GM12873 (cell line): Measurements from ENCODE around the gene CMTM2.

Source experiments
- TF ChIP-seq, protein P1 (sequence below): IDR thresholded peaks from 2 replicates; pipeline ENCODE4 v1.5.1; 2012; ENCODE audit warnings: low read depth, mild to moderate bottlenecking, moderate library complexity, low read length, control low read depth; ENCODE audit not compliant: insufficient read depth; ENCODE audit errors: missing control alignments

The CMTM2 gene

DNA sequence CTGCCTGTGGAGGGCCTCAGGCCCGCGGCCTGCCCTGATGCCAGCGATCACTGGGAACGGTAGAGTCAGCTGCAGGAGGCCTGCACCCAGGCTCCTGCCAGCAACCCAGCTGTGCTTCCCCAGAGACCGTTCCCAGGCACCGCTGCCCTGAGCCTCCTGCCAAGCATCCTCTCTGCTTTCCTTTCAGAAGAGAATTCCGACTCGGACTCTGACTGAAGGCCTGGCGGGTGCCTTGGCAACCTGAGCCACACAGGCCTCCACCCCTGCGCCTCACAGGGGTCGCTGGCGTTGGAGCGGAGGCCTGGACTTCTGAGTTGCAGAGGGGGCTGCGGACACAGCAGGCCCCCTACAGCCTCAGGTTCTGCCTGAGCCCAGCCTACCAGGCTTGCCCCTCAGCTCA lies 33.2 kb downstream of the CMTM2 start:
- TF ChIP-seq, protein P1, sequence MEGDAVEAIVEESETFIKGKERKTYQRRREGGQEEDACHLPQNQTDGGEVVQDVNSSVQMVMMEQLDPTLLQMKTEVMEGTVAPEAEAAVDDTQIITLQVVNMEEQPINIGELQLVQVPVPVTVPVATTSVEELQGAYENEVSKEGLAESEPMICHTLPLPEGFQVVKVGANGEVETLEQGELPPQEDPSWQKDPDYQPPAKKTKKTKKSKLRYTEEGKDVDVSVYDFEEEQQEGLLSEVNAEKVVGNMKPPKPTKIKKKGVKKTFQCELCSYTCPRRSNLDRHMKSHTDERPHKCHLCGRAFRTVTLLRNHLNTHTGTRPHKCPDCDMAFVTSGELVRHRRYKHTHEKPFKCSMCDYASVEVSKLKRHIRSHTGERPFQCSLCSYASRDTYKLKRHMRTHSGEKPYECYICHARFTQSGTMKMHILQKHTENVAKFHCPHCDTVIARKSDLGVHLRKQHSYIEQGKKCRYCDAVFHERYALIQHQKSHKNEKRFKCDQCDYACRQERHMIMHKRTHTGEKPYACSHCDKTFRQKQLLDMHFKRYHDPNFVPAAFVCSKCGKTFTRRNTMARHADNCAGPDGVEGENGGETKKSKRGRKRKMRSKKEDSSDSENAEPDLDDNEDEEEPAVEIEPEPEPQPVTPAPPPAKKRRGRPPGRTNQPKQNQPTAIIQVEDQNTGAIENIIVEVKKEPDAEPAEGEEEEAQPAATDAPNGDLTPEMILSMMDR = no peak

DNA sequence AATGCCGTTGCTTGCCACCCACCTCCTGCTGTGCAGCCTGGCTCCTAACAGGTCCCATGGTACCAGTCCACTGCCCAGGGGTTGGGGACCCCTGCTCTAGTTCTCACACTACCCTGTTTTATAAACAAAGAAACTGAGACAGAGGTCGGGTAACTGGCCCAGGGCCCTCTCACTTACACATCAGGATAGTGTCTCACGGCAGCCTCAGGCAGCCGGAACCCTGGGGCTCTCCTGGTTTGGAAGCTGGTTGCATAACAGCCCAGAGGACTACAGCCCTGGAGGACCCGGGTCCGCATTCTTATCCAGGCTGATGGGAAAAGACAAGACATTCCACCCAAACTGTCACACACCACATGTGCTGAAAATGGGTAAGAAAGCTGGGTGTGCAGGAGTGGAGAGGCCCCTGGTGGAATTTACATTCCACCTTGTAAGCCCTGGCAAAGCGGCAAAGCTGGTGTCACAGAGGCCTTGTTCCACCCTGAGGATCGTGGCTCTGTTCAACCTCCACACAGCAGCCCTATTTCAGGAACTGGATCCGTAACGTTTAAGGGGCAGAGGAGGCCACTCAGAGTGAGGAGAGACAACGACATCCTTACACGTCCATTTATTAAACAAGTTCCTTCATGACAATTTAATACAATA lies 35.0 kb downstream of the CMTM2 start:
- TF ChIP-seq, protein P1 = no peak

DNA sequence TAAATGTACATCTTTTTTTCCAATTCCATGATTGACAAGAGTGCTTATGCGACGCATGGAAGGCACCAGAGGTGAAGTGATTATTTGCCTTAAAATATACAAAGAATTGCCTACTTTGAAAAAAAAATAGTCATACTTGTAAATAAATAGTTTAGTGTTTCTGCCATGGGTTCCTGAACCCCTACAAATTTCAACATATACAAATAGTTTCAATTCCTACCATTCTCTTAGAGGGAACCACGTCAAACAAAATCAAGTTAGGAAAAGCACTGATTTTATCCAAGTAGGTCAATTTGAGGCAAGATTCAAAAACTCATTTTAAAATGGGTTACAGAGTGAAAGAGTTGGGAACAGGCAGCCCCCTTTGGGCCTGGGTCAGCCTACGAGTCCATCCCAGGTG lies 36.9 kb downstream of the CMTM2 start:
- TF ChIP-seq, protein P1 = no peak

DNA sequence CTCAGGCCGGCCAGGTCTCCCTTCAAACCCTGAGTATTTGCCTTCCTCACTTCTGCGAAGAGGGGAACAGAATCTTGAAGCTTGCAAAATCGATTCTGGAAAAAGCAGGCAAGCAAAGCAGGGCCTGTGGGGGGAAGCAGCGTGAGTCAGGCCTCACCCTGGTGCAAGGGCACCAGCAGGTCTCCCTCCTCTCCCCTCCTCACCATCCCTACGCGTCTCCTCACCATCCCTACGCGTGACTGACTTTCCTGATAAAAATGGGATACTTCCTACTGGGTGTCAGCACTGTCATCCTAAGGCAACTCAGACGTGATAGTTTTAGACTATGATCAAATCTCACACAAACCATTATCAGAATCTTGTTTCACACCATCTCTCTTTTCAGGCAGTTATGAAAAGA lies 37.3 kb downstream of the CMTM2 start:
- TF ChIP-seq, protein P1 = no peak

DNA sequence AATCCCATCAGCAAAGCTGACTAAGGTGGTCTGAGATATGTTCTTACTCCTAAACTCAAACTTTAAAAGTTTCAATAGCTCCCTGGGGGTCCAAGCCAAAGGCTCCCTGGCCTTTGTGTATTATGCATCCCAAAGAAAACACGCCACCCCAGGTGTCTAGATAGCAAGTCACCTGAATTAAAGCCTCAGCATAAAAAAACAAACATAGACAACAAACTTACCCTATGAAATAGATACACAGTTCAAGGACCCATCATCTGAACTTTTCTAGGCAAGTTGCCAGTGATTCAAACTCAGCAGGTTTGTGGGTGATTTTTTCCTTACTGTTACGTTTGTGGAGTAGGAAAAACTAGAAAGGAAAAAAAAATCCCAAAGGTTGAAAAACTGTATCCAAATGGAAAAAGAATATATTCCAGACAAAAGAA lies 37.8 kb downstream of the CMTM2 start:
- TF ChIP-seq, protein P1 = no peak

DNA sequence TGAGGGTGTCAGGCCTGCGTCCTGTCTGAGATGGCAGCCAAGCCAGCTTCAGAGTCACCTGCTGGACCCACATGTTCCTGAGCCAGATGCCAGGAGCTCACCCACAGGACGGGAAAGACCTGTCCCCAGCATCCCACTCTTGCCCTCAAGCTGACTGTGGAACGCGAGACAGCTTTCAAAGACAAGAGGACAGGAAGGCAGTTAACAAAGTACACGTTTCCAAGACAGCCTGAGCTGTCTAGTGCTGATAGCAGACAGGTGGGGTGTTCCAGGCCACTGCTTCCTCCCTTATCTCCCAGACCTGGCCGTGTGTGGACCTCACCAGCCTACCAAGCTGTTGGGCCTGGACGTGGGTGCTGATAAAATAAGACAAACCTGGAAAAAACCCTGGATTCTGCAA lies 38.5 kb downstream of the CMTM2 start:
- TF ChIP-seq, protein P1 = no peak

DNA sequence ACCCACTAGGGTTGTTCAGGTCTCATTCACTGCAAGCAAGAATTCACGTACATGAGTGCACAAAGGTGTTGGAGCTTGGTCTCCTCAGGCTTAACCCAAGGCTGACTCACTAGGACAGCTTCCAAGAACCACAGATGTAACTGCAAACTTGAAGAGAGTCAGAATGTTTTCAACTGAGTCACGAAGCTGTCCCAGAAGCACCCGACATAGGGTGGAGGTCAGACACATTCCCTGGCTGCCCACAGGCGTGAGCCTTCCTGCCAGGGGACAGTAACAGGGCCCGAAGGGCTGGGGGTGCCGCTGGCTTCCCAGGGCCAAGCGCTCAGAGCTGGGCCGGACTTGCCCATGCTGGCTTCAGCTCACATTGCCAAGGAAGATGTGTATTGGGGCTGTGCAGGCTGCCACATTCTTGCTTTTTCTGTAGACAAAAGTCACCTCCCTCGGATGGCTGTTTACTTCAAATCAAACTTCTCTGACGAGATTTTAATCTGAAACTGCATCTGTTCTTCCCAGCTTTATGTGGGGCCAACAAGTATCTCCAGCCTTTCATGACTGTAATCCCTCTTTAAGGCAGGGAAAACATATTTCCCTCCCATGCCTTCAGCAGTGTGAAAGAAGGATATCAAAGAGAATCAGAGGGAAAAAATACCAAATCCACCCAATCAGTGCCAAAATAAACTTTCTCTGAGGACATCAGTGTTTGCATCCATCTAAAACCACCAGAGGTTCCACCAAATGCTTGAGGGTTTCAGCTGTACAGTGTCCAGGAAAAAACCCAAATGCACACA lies 39.5 kb downstream of the CMTM2 start:
- TF ChIP-seq, protein P1 = no peak
